Measurements from ENCODE around the gene LPP. TPM values are rescaled to one million over a fixed set of nuclear protein-coding genes. Genes with fewer than 3 reads are reported as not detected.

LPP gene
- total and polyA plus RNA-seq, 10 of the 15 experiments (the other 5 are each of a cell fraction or from before 2014, with no cell fraction given): under 0.01 to 0.62 (median 0.03) TPM

DNA sequence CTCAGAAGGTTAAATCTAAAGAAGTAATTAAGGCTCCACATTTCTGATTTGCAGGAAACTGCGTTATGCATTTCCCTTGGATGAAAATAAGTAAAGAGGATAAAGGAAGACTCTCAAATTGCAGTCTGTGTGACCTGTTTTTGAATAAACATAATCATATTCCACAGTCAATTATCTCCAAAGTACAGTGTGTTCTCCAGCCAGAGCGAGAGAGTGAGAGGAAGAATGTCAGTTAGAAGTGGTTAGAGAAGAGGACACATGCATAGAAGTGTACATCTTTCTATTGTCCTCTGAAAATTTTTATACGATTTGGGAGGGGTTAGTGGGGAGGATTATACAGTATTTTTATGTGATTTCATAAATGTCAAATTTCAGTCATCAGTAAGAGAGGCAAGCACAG is 487.1 kb downstream of the LPP start:
- Histone ChIP-seq H3K36me3 (ENCODE audit: control insufficient read depth in 2 of 2, insufficient read depth in 2 of 2, low read length in 1 of 2) (no peaks in the 10 kb centered on the region), H3K4me3 (no peak overlapping the region), H2AFZ (ENCODE audit: control insufficient read depth, low read depth, low read length) (no peak overlapping the region), H3K27ac (ENCODE audit: control insufficient read depth, insufficient read depth) (no peak overlapping the region), H3K9me3 (replicated peaks; ENCODE audit: control insufficient read depth, insufficient read depth, low read length) (no peaks in the 10 kb centered on the region), H3K4me2 (ENCODE audit: control insufficient read depth, insufficient read depth) (no peak overlapping the region), H3K27me3 (replicated peaks in 1 of 2; ENCODE audit: control insufficient read depth in 2 of 2, insufficient read depth in 2 of 2, low read length in 1 of 2) (no peaks in the 10 kb centered on the region), H3K4me1 (ENCODE audit: control insufficient read depth, insufficient read depth, low read length) (no peaks in the 10 kb centered on the region), H3K79me2 (ENCODE audit: control insufficient read depth, insufficient read depth, low read length) (no peaks in the 10 kb centered on the region), H4K20me1 (ENCODE audit: control insufficient read depth, insufficient read depth) (no peaks in the 10 kb centered on the region), H3K9ac (ENCODE audit: control insufficient read depth, insufficient read depth, low read length) (no peak overlapping the region)
- no TSS peak for BruUV-seq (replicated peaks)
- CTCF ChIA-PET: no interaction called here
- TF ChIP-seq EGR1 (IDR thresholded peaks at IDR 0.05; ENCODE audit: borderline replicate concordance in 1 of 2, low read depth in 2 of 2, low read length in 2 of 2) (no peak), MYB (IDR thresholded peaks at IDR 0.05; ENCODE audit: borderline replicate concordance, low read depth, low read length) (no peak), TAF1 (IDR thresholded peaks at IDR 0.05; ENCODE audit: borderline replicate concordance, low read depth, low read length) (no peak), YBX1 (IDR thresholded peaks at IDR 0.05) (no peak), CEBPB (IDR thresholded peaks at IDR 0.05; ENCODE audit: borderline replicate concordance in 1 of 2, low read depth in 2 of 2, low read length in 2 of 2) (no peak), POLR2AphosphoS2 (IDR thresholded peaks at IDR 0.05; ENCODE audit: low read depth, low read length) (no peak), SIX5 (IDR thresholded peaks at IDR 0.05; ENCODE audit: low read depth, low read length, severe bottlenecking) (no peak), CREM (IDR thresholded peaks at IDR 0.05; ENCODE audit: low read depth) (no peak), CHD4 (IDR thresholded peaks at IDR 0.05) (no peak), RAD51 (IDR thresholded peaks at IDR 0.05) (no peak), GABPA (IDR thresholded peaks at IDR 0.05; ENCODE audit: low read depth) (no peak), RELA (IDR thresholded peaks at IDR 0.05; ENCODE audit: borderline replicate concordance, partially characterized antibody) (no peak), SREBF2 (IDR thresholded peaks at IDR 0.05; ENCODE audit: low read length) (no peak), SP1 (IDR thresholded peaks at IDR 0.05; ENCODE audit: low read depth, low read length) (no peak)
- TF ChIP-seq, protein P1, sequence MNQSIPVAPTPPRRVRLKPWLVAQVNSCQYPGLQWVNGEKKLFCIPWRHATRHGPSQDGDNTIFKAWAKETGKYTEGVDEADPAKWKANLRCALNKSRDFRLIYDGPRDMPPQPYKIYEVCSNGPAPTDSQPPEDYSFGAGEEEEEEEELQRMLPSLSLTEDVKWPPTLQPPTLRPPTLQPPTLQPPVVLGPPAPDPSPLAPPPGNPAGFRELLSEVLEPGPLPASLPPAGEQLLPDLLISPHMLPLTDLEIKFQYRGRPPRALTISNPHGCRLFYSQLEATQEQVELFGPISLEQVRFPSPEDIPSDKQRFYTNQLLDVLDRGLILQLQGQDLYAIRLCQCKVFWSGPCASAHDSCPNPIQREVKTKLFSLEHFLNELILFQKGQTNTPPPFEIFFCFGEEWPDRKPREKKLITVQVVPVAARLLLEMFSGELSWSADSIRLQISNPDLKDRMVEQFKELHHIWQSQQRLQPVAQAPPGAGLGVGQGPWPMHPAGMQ (IDR thresholded peaks at IDR 0.05; ENCODE audit: borderline replicate concordance): no peak
- TF ChIP-seq, protein P2, sequence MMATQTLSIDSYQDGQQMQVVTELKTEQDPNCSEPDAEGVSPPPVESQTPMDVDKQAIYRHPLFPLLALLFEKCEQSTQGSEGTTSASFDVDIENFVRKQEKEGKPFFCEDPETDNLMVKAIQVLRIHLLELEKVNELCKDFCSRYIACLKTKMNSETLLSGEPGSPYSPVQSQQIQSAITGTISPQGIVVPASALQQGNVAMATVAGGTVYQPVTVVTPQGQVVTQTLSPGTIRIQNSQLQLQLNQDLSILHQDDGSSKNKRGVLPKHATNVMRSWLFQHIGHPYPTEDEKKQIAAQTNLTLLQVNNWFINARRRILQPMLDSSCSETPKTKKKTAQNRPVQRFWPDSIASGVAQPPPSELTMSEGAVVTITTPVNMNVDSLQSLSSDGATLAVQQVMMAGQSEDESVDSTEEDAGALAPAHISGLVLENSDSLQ (IDR thresholded peaks at IDR 0.05): no peak
- TF ChIP-seq, protein P3, sequence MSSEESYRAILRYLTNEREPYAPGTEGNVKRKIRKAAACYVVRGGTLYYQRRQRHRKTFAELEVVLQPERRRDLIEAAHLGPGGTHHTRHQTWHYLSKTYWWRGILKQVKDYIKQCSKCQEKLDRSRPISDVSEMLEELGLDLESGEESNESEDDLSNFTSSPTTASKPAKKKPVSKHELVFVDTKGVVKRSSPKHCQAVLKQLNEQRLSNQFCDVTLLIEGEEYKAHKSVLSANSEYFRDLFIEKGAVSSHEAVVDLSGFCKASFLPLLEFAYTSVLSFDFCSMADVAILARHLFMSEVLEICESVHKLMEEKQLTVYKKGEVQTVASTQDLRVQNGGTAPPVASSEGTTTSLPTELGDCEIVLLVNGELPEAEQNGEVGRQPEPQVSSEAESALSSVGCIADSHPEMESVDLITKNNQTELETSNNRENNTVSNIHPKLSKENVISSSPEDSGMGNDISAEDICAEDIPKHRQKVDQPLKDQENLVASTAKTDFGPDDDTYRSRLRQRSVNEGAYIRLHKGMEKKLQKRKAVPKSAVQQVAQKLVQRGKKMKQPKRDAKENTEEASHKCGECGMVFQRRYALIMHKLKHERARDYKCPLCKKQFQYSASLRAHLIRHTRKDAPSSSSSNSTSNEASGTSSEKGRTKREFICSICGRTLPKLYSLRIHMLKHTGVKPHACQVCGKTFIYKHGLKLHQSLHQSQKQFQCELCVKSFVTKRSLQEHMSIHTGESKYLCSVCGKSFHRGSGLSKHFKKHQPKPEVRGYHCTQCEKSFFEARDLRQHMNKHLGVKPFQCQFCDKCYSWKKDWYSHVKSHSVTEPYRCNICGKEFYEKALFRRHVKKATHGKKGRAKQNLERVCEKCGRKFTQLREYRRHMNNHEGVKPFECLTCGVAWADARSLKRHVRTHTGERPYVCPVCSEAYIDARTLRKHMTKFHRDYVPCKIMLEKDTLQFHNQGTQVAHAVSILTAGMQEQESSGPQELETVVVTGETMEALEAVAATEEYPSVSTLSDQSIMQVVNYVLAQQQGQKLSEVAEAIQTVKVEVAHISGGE (CRISPR knock-in tag; IDR thresholded peaks at IDR 0.05): no peak
- TF ChIP-seq, protein P4, sequence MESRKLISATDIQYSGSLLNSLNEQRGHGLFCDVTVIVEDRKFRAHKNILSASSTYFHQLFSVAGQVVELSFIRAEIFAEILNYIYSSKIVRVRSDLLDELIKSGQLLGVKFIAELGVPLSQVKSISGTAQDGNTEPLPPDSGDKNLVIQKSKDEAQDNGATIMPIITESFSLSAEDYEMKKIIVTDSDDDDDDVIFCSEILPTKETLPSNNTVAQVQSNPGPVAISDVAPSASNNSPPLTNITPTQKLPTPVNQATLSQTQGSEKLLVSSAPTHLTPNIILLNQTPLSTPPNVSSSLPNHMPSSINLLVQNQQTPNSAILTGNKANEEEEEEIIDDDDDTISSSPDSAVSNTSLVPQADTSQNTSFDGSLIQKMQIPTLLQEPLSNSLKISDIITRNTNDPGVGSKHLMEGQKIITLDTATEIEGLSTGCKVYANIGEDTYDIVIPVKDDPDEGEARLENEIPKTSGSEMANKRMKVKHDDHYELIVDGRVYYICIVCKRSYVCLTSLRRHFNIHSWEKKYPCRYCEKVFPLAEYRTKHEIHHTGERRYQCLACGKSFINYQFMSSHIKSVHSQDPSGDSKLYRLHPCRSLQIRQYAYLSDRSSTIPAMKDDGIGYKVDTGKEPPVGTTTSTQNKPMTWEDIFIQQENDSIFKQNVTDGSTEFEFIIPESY (IDR thresholded peaks at IDR 0.05): no peak
- DNase-seq (ENCODE audit: low read depth, low spot score): no peak
- SMC1A ChIA-PET (ENCODE audit: uncharacterized antibody, unreplicated experiment): no interaction called here
- POLR2A ChIA-PET: interaction anchor here (0.7 kb wide), 1 partner anchor 191 kb away, joined by 3 read pairs; no protein-coding TSS in a partner anchor
- intact Hi-C loops (cut with micrococcal nuclease; ENCODE audit: unreplicated experiment): no loop called here
- in situ Hi-C loops (cut with MboI): no loop called here
- no peak for ATAC-seq
- no peak for FAIRE-seq
- RAD21 ChIA-PET (ENCODE audit: unreplicated experiment): no interaction called here
- WGBS (ENCODE audit: insufficient coverage, insufficient replicate concordance, low lambda C conversion rate, missing lambda C conversion rate): 35% methylated on average over 3 of the region's 3 CpGs

Data from GM12878 (cell line).